Measurements from ENCODE around the gene TXN2. TPM values are rescaled to one million over a fixed set of nuclear protein-coding genes. Genes with fewer than 3 reads are reported as not detected.

Gene TXN2
- total RNA-seq, 1 donor from 2014 or later, result 67.3 TPM

GRCh38 chr22:36467042-36467810 lies 14.2 kb downstream of the TXN2 start:
- Mint-ChIP-seq H3K27ac (ENCODE audit: unreplicated experiment) (no peak overlapping the region), H3K4me1 (ENCODE audit: unreplicated experiment) (peaks cover 3% of the 10 kb centered on the region), H3K9me3 (ENCODE audit: unreplicated experiment) (no peaks in the 10 kb centered on the region), H3K36me3 (ENCODE audit: low read depth, unreplicated experiment) (peaks cover 9% of the 10 kb centered on the region), H3K4me3 (ENCODE audit: unreplicated experiment) (no peak overlapping the region), H3K27me3 (ENCODE audit: unreplicated experiment) (peaks cover 3% of the 10 kb centered on the region)
- no peak for DNase-seq (ENCODE audit: low spot score)
- TF ChIP-seq, protein P1, sequence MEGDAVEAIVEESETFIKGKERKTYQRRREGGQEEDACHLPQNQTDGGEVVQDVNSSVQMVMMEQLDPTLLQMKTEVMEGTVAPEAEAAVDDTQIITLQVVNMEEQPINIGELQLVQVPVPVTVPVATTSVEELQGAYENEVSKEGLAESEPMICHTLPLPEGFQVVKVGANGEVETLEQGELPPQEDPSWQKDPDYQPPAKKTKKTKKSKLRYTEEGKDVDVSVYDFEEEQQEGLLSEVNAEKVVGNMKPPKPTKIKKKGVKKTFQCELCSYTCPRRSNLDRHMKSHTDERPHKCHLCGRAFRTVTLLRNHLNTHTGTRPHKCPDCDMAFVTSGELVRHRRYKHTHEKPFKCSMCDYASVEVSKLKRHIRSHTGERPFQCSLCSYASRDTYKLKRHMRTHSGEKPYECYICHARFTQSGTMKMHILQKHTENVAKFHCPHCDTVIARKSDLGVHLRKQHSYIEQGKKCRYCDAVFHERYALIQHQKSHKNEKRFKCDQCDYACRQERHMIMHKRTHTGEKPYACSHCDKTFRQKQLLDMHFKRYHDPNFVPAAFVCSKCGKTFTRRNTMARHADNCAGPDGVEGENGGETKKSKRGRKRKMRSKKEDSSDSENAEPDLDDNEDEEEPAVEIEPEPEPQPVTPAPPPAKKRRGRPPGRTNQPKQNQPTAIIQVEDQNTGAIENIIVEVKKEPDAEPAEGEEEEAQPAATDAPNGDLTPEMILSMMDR (IDR thresholded peaks at IDR 0.05; ENCODE audit: unreplicated experiment), result no peak

DNA sequence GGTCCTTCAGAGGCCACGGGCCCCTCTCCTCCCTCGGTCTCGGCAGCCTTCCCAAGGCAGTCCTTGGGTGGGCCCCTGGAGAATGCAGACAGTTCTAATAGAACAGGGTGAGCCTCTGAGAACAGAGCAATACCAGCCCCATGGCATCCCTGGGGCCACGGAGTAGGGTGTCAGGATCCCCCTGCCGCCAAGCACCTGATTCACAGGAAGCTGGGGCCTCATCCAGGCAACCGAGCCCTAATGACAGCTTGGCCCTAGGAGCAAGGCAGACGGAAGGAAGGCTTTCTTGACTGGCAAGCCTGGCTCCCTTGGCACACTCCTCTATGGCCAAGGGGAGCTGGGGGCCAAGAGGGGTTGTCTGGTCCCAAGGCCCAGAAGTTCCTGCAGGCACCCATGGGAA lies 15.2 kb downstream of the TXN2 start:
- no peak for DNase-seq (ENCODE audit: low spot score)
- Mint-ChIP-seq H3K27ac (ENCODE audit: unreplicated experiment) (no peak overlapping the region), H3K9me3 (ENCODE audit: unreplicated experiment) (no peaks in the 10 kb centered on the region), H3K36me3 (ENCODE audit: low read depth, unreplicated experiment) (peaks cover 6% of the 10 kb centered on the region), H3K4me1 (ENCODE audit: unreplicated experiment) (peaks cover 4% of the 10 kb centered on the region), H3K4me3 (ENCODE audit: unreplicated experiment) (no peak overlapping the region), H3K27me3 (ENCODE audit: unreplicated experiment) (peaks cover 3% of the 10 kb centered on the region)
- TF ChIP-seq, protein P1 (IDR thresholded peaks at IDR 0.05; ENCODE audit: unreplicated experiment), result no peak

- H3K4me3 Mint-ChIP-seq (ENCODE audit: unreplicated experiment), result no peak overlapping the region
Measured at GRCh38 chr22:36465232-36466021, 16.0 kb downstream of the TXN2 start.

DNA sequence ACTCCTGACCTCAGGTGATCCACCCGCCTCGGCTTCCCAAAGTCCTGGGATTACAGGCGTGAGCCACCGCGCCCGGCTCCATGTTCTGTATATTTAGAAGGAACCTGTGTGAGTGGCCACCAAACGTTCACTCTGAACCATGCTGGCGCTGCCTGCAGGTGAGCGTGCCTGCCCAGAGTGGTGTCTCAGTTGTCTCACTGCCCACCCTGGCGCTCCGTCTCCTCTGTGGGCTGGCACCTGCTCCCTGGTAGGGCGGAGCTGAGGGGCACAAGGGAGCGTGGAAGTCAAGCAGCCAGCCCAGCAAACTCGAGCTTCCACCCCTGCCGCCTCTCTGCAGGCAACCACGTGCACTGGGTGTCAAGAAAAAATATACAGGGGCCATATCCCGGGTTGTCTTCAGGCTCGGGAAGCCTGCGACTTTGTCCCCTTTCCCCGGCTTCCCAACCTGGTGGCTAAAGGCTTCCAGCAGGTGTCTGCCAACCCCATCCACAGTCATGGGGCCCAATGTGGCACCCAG lies 16.7 kb downstream of the TXN2 start:
- Mint-ChIP-seq H3K9me3 (ENCODE audit: unreplicated experiment) (no peaks in the 10 kb centered on the region), H3K4me3 (ENCODE audit: unreplicated experiment) (no peak overlapping the region), H3K36me3 (ENCODE audit: low read depth, unreplicated experiment) (peaks cover 6% of the 10 kb centered on the region), H3K27ac (ENCODE audit: unreplicated experiment) (no peak overlapping the region), H3K27me3 (ENCODE audit: unreplicated experiment) (peaks cover 3% of the 10 kb centered on the region), H3K4me1 (ENCODE audit: unreplicated experiment) (peaks cover 3% of the 10 kb centered on the region)
- DNase-seq (ENCODE audit: low spot score), result no peak
- TF ChIP-seq, protein P1 (IDR thresholded peaks at IDR 0.05; ENCODE audit: unreplicated experiment), result no peak

More at GRCh38 chr22:36465232-36466021, 16.0 kb downstream of the TXN2 start:
- peaks cover 6% of the 10 kb centered on the region for H3K36me3 Mint-ChIP-seq (ENCODE audit: low read depth, unreplicated experiment)
- H3K4me1 Mint-ChIP-seq (ENCODE audit: unreplicated experiment), result peaks cover 6% of the 10 kb centered on the region
- no peak for DNase-seq (ENCODE audit: low spot score)
- H3K9me3 Mint-ChIP-seq (ENCODE audit: unreplicated experiment), result no peaks in the 10 kb centered on the region
- H3K27me3 Mint-ChIP-seq (ENCODE audit: unreplicated experiment), result peaks cover 3% of the 10 kb centered on the region
- no peak overlapping the region for H3K27ac Mint-ChIP-seq (ENCODE audit: unreplicated experiment)
- TF ChIP-seq, protein P1 (IDR thresholded peaks at IDR 0.05; ENCODE audit: unreplicated experiment), result no peak
